ENCODE data around the gene IRF2BP1.

IRF2BP1 gene

DNA sequence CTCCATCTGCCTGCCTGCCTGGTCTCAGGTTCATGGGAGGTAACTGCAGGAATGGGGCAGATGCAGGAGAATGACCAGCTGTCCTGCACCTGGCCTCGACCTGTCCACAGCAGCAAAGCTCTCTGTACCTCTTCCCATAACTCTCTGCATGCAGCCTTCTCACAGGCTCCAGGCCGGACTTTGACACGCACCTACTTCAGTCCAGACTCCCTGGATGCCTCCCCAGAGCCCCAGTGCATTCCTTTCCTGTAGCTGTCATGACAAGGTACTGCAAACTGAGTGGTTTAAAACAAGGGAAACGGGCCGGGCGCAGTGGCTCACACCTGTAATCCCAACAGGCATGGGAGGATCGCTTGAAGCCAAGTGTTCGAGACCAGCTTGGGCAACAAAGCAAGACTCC is 25.4 kb upstream of the IRF2BP1 start:
- TF ChIP-seq ZFX (IDR thresholded peaks at IDR 0.05; ENCODE audit: borderline replicate concordance) = no peak

DNA sequence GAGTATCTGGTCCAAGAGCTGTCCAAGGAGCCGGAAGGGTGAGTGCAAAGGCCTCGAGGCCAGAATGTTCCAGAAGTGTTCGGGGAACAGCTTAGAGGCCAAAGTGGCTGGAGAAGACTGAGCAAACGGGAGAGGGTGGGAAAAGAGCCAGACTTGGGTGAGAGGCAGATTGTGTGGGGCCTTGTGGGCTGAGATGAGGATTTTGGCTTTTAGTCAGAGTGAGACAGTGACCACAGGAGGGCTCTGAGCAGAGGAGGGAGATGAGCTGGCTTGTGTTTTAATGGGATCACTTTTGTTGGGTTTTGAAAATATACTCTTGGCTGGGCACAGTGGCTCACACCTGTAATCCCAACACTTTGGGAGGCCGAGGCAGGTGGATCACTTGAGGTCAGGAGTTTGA is 23.0 kb upstream of the IRF2BP1 start:
- TF ChIP-seq, protein P1, sequence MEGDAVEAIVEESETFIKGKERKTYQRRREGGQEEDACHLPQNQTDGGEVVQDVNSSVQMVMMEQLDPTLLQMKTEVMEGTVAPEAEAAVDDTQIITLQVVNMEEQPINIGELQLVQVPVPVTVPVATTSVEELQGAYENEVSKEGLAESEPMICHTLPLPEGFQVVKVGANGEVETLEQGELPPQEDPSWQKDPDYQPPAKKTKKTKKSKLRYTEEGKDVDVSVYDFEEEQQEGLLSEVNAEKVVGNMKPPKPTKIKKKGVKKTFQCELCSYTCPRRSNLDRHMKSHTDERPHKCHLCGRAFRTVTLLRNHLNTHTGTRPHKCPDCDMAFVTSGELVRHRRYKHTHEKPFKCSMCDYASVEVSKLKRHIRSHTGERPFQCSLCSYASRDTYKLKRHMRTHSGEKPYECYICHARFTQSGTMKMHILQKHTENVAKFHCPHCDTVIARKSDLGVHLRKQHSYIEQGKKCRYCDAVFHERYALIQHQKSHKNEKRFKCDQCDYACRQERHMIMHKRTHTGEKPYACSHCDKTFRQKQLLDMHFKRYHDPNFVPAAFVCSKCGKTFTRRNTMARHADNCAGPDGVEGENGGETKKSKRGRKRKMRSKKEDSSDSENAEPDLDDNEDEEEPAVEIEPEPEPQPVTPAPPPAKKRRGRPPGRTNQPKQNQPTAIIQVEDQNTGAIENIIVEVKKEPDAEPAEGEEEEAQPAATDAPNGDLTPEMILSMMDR (IDR thresholded peaks at IDR 0.05) = no peak
- TF ChIP-seq ZFX (IDR thresholded peaks at IDR 0.05; ENCODE audit: borderline replicate concordance) = no peak
- H3K27ac ChIP-seq = no peak overlapping the region

More for the DNA sequence above, 25.4 kb upstream of the IRF2BP1 start:
- H3K27ac ChIP-seq = no peak overlapping the region

DNA sequence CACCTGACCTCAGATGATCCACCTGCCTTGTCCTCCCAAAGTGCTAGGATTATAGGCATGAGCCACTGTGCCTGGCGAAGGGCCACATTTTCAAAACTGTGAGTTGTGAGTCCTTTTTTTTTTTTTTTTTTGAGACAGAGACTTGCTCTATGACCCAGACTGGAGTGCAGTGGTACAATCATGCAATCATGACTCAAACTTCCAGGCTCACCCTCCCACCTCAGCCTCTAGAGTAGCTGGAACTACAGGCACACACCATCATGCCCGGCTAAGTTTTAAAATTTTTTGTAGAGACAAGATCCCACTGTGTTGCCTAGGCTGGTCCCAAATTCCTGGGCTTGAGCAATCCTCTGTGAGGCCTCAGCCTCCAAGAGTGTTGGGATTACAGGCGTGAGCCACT is 20.3 kb upstream of the IRF2BP1 start:
- TF ChIP-seq, protein P1 (IDR thresholded peaks at IDR 0.05) = no peak
- no peak for TF ChIP-seq ZFX (IDR thresholded peaks at IDR 0.05; ENCODE audit: borderline replicate concordance)

DNA sequence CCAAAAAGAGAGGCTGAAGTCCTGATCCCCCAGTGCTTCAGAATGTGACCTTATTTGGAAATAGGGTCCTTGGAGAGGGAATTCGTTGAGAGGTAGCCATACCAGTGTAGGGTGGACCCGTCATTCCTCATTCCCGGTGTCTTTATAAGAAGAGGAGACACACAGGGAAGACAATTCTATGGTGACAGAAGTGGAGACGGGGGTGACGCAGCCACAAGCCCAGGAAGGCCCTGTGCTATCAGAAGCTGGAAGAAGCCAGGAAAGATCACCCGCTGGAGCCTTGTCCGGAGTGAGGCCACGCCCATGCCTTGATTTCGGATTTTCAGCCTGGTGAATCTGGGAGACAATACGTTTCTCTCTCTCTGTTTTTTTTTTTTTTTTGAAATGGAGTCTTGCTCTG is 19.1 kb upstream of the IRF2BP1 start:
- TF ChIP-seq, protein P1 (IDR thresholded peaks at IDR 0.05) = no peak
- no peak for TF ChIP-seq ZFX (IDR thresholded peaks at IDR 0.05; ENCODE audit: borderline replicate concordance)

More for the DNA sequence above, 20.3 kb upstream of the IRF2BP1 start:
- H3K27ac ChIP-seq = no peak overlapping the region

DNA sequence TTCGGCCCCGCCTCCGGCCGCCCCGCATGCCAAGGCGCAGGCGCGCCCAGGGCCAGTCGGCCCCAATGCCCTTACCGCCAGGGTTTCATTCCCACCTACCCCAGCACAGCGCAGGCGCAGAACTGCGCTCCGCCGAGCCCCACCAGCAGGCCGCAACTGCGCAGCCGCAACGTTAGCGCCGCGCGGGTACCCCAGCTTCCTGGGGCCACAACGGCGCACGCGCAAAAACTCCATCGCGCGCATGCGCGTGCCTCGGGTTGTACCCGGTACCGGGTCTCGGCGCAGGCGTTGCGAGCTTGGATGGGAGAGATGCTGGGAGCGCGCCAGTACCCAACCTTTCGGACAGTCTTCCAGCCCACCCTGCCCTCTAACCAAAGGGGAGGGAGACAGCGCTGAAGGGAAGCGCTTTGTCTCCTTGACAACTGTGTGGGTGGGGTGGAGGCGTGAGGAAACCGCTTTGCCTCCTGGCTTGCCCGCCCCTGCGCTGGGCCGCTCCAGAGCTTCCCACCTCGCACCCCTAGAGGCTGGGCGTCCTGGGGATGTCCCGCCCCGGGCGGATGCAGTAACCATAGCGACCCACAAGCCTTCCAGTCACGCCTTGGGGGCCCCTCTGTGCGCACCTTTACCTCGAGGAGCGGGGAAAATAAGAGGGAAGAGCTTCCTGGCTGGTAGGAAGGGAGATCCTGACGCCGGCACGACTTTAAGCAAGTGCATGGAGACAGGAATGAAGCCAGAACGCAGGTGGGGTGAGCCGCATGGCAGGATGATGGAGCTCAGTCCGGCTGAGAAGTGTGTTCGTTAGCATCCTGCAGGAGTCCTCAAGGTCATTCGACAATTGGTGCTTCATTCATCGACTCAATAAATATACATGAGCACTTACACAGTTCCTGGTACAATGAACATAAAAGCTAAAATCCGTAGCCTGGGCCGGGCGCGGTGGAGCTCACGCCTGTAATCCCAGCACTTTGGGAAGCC is 17.0 kb upstream of the IRF2BP1 start:
- peak overlapping the region; percentile 84 for H3K27ac ChIP-seq
- TF ChIP-seq, protein P1 (IDR thresholded peaks at IDR 0.05) = no peak
- no peak for TF ChIP-seq ZFX (IDR thresholded peaks at IDR 0.05; ENCODE audit: borderline replicate concordance)

More for the DNA sequence above, 19.1 kb upstream of the IRF2BP1 start:
- no peak overlapping the region for H3K27ac ChIP-seq

DNA sequence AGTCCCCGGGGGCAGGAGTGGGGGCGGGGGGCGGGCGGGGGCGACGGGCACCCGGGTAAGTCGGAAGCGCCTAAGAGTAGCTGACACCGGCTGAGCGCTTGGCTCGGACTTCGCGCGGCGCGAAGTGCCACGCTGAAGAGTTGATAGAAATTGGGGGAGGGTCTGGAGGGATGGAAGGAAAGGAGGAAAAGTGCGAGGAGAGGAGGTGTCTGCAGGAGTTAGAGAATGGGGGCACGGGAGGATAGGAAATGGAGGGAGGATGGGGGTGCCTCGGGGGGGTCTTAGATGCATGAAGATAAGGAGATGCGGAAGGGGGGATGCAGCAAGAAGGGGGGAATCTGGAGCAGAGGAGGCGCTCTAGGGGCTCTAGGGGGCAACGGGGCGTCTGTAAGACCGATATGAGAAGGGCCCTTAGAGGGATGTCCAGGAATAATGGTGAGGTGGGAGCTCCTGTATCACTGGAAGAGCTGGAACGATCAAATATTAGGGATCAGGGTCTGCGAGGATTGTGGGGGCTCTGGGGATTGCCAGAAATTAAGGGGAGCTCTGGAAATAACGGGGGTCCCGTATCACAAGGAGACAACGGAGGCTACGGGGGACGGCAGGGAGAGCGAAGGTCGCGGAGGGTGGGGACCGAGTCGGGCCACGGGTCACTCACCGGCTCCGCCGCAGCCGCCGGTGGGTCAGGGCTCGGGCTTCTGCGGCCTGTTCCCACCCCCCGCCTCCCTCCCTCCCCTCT is 16.1 kb upstream of the IRF2BP1 start, which contains the start of gene MYPOP:
MYPOP (minus strand) TSS at position 702 of the 739 bp plus-strand sequence. CDS start 840 bp downstream, outside the sequence.
- TF ChIP-seq ZFX (IDR thresholded peaks at IDR 0.05; ENCODE audit: borderline replicate concordance) = no peak
- TF ChIP-seq, protein P1 (IDR thresholded peaks at IDR 0.05) = no peak
- H3K27ac ChIP-seq = peak within 1 kb of the TSS; percentile 84

DNA sequence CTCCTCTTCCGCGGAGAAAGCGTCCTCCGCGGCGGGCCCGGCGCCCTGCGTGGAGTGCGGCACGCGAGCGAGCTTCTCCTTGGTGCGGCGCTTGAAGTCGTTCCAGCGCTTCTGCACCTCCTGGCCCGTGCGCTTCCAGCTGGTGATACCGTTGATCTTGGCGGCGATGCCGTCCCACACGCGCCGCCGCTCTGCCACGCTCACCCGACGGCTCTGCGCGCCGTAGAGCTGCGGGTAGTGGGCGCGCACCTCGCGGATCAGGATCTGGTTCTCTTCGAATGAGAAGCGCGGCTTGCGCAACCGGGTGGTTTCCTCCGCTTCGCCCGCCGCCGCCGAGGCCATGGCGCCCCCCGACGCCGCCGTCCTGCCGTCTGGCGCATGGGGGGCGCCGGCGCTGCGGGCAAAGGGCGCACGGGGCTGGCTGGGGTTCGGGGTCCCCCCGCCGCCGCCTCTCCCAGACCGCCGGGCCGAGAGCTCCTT is 15.5 kb upstream of the IRF2BP1 start:
- peak overlapping the region; percentile 84 for H3K27ac ChIP-seq
- TF ChIP-seq, protein P1 (IDR thresholded peaks at IDR 0.05) = no peak
- TF ChIP-seq ZFX (IDR thresholded peaks at IDR 0.05; ENCODE audit: borderline replicate concordance) = no peak
